ENCODE measurements around the gene MRPS35.

MRPS35 gene

DNA sequence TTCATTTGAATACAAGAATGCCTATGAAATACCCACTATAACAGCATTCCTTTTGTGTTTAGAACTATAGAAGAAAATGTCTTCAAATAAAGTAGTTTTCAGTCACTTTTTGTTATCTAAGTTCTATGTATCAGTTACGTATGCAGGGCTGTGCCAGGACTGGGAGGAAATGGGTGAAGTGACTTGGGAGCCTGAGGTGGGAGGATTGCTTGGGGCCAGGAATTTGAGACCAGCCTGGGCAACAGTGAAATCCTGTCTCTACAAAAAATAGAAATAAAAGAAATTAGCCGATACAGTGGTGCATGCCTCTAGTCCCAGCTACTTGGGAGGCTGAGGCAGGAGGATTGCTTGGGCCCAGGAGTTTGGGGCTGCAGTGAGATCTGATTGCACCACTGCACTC, 92.3 kb downstream of the MRPS35 start:
- in situ Hi-C loops (cut with HindIII; ENCODE audit: low sequenced_read_pairs), result no loop called here

DNA sequence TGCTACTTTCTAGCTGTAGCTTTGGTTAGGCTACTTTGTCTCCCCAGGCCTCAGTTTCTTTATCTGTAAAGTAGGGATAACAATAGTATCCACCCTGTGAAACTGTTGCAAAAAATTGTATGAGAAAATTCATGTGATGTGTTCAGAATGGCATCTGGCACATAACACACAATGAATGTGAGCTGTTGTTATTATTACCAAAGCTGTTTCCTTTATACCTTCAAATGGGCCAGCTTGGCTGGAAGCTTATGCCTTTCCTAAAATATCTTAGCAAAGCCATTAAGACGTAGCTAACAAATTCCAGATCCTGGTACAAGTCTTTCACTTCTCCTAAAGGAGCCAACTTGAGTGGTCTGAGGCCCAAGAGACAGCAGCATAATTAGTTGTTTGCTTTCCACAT, 94.6 kb downstream of the MRPS35 start:
- in situ Hi-C loops (cut with HindIII; ENCODE audit: low sequenced_read_pairs), result no loop called here
